ENCODE results near the gene PLPP6. TPM values are rescaled to one million over a fixed set of nuclear protein-coding genes. Genes with fewer than 3 reads are reported as not detected.

The PLPP6 gene
- total RNA-seq, 4 donors from 2014 or later: 7.5 to 12.4 (median 11.2) TPM

- TF ChIP-seq, protein P1, sequence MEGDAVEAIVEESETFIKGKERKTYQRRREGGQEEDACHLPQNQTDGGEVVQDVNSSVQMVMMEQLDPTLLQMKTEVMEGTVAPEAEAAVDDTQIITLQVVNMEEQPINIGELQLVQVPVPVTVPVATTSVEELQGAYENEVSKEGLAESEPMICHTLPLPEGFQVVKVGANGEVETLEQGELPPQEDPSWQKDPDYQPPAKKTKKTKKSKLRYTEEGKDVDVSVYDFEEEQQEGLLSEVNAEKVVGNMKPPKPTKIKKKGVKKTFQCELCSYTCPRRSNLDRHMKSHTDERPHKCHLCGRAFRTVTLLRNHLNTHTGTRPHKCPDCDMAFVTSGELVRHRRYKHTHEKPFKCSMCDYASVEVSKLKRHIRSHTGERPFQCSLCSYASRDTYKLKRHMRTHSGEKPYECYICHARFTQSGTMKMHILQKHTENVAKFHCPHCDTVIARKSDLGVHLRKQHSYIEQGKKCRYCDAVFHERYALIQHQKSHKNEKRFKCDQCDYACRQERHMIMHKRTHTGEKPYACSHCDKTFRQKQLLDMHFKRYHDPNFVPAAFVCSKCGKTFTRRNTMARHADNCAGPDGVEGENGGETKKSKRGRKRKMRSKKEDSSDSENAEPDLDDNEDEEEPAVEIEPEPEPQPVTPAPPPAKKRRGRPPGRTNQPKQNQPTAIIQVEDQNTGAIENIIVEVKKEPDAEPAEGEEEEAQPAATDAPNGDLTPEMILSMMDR (IDR thresholded peaks at IDR 0.05): no peak
- no peak for TF ChIP-seq POLR2A (IDR thresholded peaks at IDR 0.05)
- Histone ChIP-seq H3K27me3 (no peaks in the 10 kb centered on the region), H3K36me3 (no peaks in the 10 kb centered on the region), H3K4me3 (replicated peaks in 1 of 3) (peak overlapping the region in 1 of 3 donors; percentile 80), H3K27ac (peak overlapping the region in 2 of 3 donors; percentile 75 to 91), H3K4me1 (peaks cover 29 to 38% of the 10 kb centered on the region in 2 donors), H3K9me3 (no peaks in the 10 kb centered on the region)
- intact Hi-C loops (cut with DNase I): no loop called here
- no peak for DNase-seq
- WGBS, 2 donors: 24 to 28% methylated on average over 5 of the region's 5 CpGs
Measured at GRCh38 chr9:4661611-4662010, 483 bp upstream of the PLPP6 start.

DNA sequence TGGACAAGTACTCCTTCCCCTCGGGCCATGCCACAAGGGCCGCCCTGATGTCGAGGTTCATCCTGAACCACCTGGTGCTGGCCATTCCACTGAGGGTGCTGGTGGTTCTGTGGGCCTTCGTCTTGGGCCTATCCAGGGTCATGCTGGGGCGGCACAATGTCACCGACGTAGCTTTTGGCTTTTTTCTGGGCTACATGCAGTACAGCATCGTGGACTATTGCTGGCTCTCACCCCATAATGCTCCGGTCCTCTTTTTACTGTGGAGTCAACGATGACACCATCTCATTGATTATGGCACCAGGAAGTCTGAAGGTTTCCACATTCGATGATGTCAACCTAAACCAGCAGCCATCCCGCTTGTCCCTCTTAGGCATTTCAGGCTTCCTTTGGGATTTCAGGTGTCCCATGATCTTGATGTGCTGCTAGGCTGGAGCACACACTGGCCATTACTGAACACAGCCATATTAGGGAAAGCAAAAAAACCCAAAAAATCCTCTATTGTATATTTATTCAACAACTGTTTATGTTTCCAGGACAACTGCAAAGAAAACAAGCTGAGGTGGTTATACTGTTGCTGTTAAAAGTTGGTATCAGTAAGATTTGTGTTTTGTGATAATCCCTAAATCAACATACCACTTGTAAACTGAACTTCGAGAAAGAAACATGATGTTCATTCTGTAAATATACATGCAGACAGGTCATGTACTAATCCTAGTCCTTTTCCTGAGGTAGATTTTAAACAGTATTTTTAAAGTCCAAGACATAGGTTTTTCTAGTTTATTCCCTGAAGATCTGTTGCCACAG lies 1.1 kb downstream of the PLPP6 start:
- peak overlapping the region; percentile 74 to 88 (median 80) for H3K4me3 ChIP-seq (replicated peaks in 1 of 3)
- H3K36me3 ChIP-seq: no peaks in the 10 kb centered on the region
- TF ChIP-seq, protein P1 (IDR thresholded peaks at IDR 0.05): no peak
- no peak for TF ChIP-seq POLR2A (IDR thresholded peaks at IDR 0.05)
- H3K9me3 ChIP-seq: no peaks in the 10 kb centered on the region
- DNase-seq: no peak
- H3K27me3 ChIP-seq: no peaks in the 10 kb centered on the region
- intact Hi-C loops (cut with DNase I): no loop called here
- H3K27ac ChIP-seq: peak overlapping the region; percentile 53 to 91 (median 75)
- 55 to 63% methylated on average over 13 of the region's 13 CpGs for WGBS, 2 donors
- H3K4me1 ChIP-seq: peaks cover 28 to 29% of the 10 kb centered on the region in 2 donors

DNA sequence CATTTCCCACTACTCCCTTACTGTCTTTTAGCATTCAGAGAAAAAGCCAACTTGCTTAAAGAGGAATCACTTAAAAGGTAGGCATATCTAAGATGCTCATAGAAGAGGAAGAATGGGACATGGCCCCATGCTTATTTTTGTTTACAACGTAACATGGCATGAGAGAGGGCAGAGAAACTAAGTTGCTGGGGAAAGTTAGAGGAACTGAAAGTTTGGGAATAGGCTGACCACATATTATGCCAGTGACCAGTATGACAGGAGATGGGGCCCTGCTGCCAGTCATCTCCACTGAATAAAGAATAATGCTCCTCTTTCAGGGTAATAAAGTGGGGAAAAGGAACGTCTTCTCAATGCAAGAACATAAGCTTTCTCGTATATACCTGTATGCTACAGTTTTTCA lies 1.9 kb downstream of the PLPP6 start:
- Histone ChIP-seq H3K27me3 (no peaks in the 10 kb centered on the region), H3K36me3 (no peaks in the 10 kb centered on the region), H3K4me1 (peaks cover 28 to 29% of the 10 kb centered on the region in 2 donors), H3K9me3 (no peaks in the 10 kb centered on the region), H3K27ac (peak overlapping the region in 2 of 3 donors; percentile 27 to 91), H3K4me3 (replicated peaks in 1 of 3) (no peak overlapping the region)
- 88 to 92% methylated on average over 3 of the region's 3 CpGs for WGBS, 2 donors
- intact Hi-C loops (cut with DNase I): no loop called here
- TF ChIP-seq, protein P1 (IDR thresholded peaks at IDR 0.05): no peak
- TF ChIP-seq POLR2A (IDR thresholded peaks at IDR 0.05): no peak
- DNase-seq: no peak

DNA sequence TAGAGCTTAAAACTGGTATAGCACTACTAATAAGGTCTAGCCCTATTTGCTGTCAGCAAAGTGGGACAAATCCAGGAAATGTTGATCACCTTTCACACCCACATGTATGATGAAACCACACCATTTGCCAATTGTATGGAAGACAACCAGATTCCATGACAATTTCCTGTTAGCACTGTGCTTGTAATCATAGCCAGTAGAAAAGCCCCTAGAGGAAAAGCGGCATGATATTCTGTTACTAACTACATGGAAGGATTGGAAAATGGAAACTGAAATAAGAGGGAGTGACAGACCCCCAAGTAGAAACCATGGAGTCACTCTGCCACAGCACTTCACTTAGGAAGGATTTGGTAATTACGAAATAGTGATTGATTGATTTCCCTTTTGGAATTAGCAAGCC lies 3.3 kb downstream of the PLPP6 start:
- Histone ChIP-seq H3K27me3 (no peaks in the 10 kb centered on the region), H3K36me3 (no peaks in the 10 kb centered on the region), H3K4me3 (replicated peaks in 1 of 3) (peak overlapping the region in 1 of 3 donors; percentile 38), H3K27ac (peak overlapping the region in 2 of 3 donors; percentile 35 to 79), H3K4me1 (peaks cover 28 to 29% of the 10 kb centered on the region in 2 donors), H3K9me3 (no peaks in the 10 kb centered on the region)
- TF ChIP-seq, protein P1 (IDR thresholded peaks at IDR 0.05): no peak
- no peak for TF ChIP-seq POLR2A (IDR thresholded peaks at IDR 0.05)
- no peak for DNase-seq
- 76 to 81% methylated on average over 2 of the region's 2 CpGs for WGBS, 2 donors
- intact Hi-C loops (cut with DNase I): no loop called here

DNA sequence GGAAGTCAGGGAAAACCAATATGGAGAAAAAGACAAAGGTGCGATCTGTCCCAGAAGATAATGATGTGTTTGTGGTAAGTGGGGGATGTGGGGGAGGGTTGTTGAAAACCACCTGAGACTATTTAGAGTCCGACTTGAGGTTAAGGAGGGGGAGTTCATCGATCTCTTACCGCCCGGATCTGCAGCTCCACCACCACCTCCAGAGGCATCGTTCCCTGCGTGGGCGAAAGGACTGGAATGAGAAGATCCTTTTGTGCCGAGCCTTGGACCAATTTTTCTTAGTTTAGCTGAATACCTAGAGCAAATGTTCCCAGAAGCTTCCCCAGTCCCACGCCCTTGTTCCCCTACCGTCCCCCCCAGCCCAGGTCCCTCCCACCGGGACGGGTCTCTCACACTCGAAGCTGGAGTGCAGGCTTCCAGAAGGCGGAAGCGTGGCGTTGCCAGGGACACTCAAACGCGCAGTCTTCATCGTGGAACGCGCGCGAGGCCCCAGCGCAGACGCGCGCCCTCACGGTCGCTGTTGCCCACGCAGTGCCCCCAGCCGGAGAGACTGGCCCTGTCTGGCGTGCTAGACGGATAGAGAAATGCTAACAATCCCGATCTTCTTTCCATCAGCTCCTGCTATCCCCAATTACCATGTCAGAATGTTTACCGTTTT lies 4.1 kb downstream of the PLPP6 start, which contains the start of gene SPATA6L:
Gene SPATA6L (minus strand): TSS at position 439 of the 658 bp plus-strand sequence. CDS start 230 bp downstream, at position 209.
- Histone ChIP-seq H3K4me1 (peaks cover 28 to 29% of the 10 kb centered on the region in 2 donors), H3K27me3 (no peaks in the 10 kb centered on the region), H3K36me3 (no peaks in the 10 kb centered on the region), H3K4me3 (replicated peaks in 1 of 3) (peak within 1 kb of the TSS in 2 of 3 donors; percentile 10 to 38), H3K9me3 (no peaks in the 10 kb centered on the region), H3K27ac (peak within 1 kb of the TSS; percentile 35 to 79 (median 55))
- whole genome bisulfite sequencing, 2 donors: 3% methylated on average over 16 of the region's 36 CpGs
- intact Hi-C loops (cut with DNase I): no loop called here
- TF ChIP-seq, protein P1 (IDR thresholded peaks at IDR 0.05): peak in 1 of 6 experiments; percentile 11
- peak in 1 of 2 donors; percentile 78 for TF ChIP-seq POLR2A (IDR thresholded peaks at IDR 0.05)
- peak; percentile 87 to 89 for DNase-seq

Data from thyroid gland (tissue), 4 donors.